Endothelial cell (in vitro differentiated cells): Measurements from ENCODE around the gene OR1F1. TPM values are rescaled to one million over a fixed set of nuclear protein-coding genes. Genes with fewer than 3 reads are reported as not detected.

Experiments
- DNase-seq: peaks from one replicate; pipeline ENCODE4 v3.0.0; 2021; ENCODE audit warnings: low spot score
- H3K27ac Mint-ChIP-seq: one replicate; pipeline ENCODE4 v1.8.0; 2021; ENCODE audit warnings: mixed read lengths, inconsistent platforms; ENCODE audit not compliant: unreplicated experiment
- H3K27me3 Mint-ChIP-seq: one replicate; pipeline ENCODE4 v1.8.0; 2021; ENCODE audit warnings: mild to moderate bottlenecking, moderate library complexity, mixed read lengths, inconsistent platforms; ENCODE audit not compliant: unreplicated experiment
- H3K36me3 Mint-ChIP-seq: one replicate; pipeline ENCODE4 v1.8.0; 2021; ENCODE audit warnings: mild to moderate bottlenecking, low read depth, mixed read lengths, inconsistent platforms; ENCODE audit not compliant: unreplicated experiment
- H3K4me1 Mint-ChIP-seq: one replicate; pipeline ENCODE4 v1.8.0; 2021; ENCODE audit warnings: mild to moderate bottlenecking, mixed read lengths, inconsistent platforms; ENCODE audit not compliant: unreplicated experiment
- H3K4me3 Mint-ChIP-seq: one replicate; pipeline ENCODE4 v1.8.0; 2021; ENCODE audit warnings: mild to moderate bottlenecking, mixed read lengths, inconsistent platforms; ENCODE audit not compliant: unreplicated experiment
- H3K9me3 Mint-ChIP-seq: one replicate; pipeline ENCODE4 v1.8.0; 2021; ENCODE audit warnings: mixed read lengths, inconsistent platforms; ENCODE audit not compliant: unreplicated experiment
- CTCF ChIP-seq: fragments of 200-600 bp; sonication (generic); IDR thresholded peaks from one replicate; pipeline ENCODE4 v1.5.0; 2021; ENCODE audit warnings: antibody characterized with exemption; ENCODE audit not compliant: unreplicated experiment
- total RNA-seq: library from RNA; stranded (reverse); fragmentation: NEBNext Ultra II Directional; extraction: Animal tissue kit (Norgen Biotek cat#: 25700); gene quantifications from one replicate; pipeline ENCODE4 v1.2.1, GENCODE V29; 2021; ENCODE audit not compliant: unreplicated experiment

OR1F1 gene
- total RNA-seq, 1 donor from 2014 or later: not detected

- TF ChIP-seq CTCF: no peak
- no peak for DNase-seq
- Mint-ChIP-seq H3K27me3 (peaks cover 24% of the 10 kb centered on the region), H3K27ac (peak overlapping the region; percentile 79), H3K4me1 (peaks cover 11% of the 10 kb centered on the region), H3K9me3 (no peaks in the 10 kb centered on the region), H3K36me3 (peaks cover 6% of the 10 kb centered on the region), H3K4me3 (peak overlapping the region; percentile 90)
Measured at GRCh38 chr16:3152027-3152276, 36.1 kb upstream of the OR1F1 start.

GRCh38 chr16:3152277-3152990 is 35.6 kb upstream of the OR1F1 start:
- Mint-ChIP-seq H3K27me3 (peaks cover 23% of the 10 kb centered on the region), H3K4me1 (peaks cover 11% of the 10 kb centered on the region), H3K27ac (peak overlapping the region; percentile 79), H3K9me3 (no peaks in the 10 kb centered on the region), H3K36me3 (peaks cover 6% of the 10 kb centered on the region), H3K4me3 (peak overlapping the region; percentile 90)
- peak; percentile 94 for DNase-seq
- no peak for TF ChIP-seq CTCF

GRCh38 chr16:3152991-3153368 is 35.0 kb upstream of the OR1F1 start:
- Mint-ChIP-seq H3K4me3 (peak overlapping the region; percentile 90), H3K9me3 (no peaks in the 10 kb centered on the region), H3K27ac (peak overlapping the region; percentile 79), H3K27me3 (peaks cover 27% of the 10 kb centered on the region), H3K36me3 (peaks cover 6% of the 10 kb centered on the region), H3K4me1 (peaks cover 15% of the 10 kb centered on the region)
- DNase-seq: no peak
- no peak for TF ChIP-seq CTCF

- H3K4me3 Mint-ChIP-seq: no peak overlapping the region
- peaks cover 17% of the 10 kb centered on the region for H3K36me3 Mint-ChIP-seq
- peaks cover 24% of the 10 kb centered on the region for H3K4me1 Mint-ChIP-seq
- H3K27me3 Mint-ChIP-seq: peaks cover 33% of the 10 kb centered on the region
- DNase-seq: no peak
- no peaks in the 10 kb centered on the region for H3K9me3 Mint-ChIP-seq
- no peak for TF ChIP-seq CTCF
- no peak overlapping the region for H3K27ac Mint-ChIP-seq
Measured at GRCh38 chr16:3155181-3155580, 32.8 kb upstream of the OR1F1 start.

GRCh38 chr16:3155972-3156371 is 32.0 kb upstream of the OR1F1 start:
- Mint-ChIP-seq H3K27me3 (peaks cover 28% of the 10 kb centered on the region), H3K36me3 (peaks cover 17% of the 10 kb centered on the region), H3K27ac (no peak overlapping the region), H3K4me3 (no peak overlapping the region), H3K4me1 (peaks cover 24% of the 10 kb centered on the region), H3K9me3 (no peaks in the 10 kb centered on the region)
- no peak for TF ChIP-seq CTCF
- no peak for DNase-seq
